Mammary epithelial cell (primary cell): ENCODE data around the gene ARMH2.

Experiments
- CTCF ChIP-seq, 2 donors: IDR thresholded peaks in 1 of 2; conservative IDR thresholded peaks in 1 of 2; 2 replicates each; pipeline ENCODE4 v1.5.1; 2011 to 2012; ENCODE audit warnings: inconsistent platforms in 2 of 2, low read length in 2 of 2, mild to moderate bottlenecking in 2 of 2, control low read depth in 1 of 2, low read depth in 1 of 2; ENCODE audit not compliant: insufficient read depth in 1 of 2; ENCODE audit errors: extremely low read depth in 1 of 2
- EZH2 ChIP-seq: IDR thresholded peaks from 2 replicates; pipeline ENCODE4 v1.6.1; 2012; ENCODE audit warnings: low read length, inconsistent platforms, borderline replicate concordance

- TF ChIP-seq CTCF (conservative IDR thresholded peaks at IDR 0.05 in 1 of 2, IDR thresholded peaks at IDR 0.05 in 1 of 2; ENCODE audit: extremely low read depth in 1 of 2, insufficient read depth in 1 of 2, low read depth in 1 of 2, low read length in 2 of 2) (no peak), EZH2 (no peak)
These were observed 23.2 kb upstream of the ARMH2 start for GRCh38 chr6:24821860-24822444.
